HG02840 (cell line): Measurements from ENCODE around the gene UQCC5.

ENCODE experiments used
- ATAC-seq: cut with Tn5 transposase; IDR thresholded peaks from one replicate; pipeline ENCODE4 v1.9.1; 2021; ENCODE audit warnings: mild to moderate bottlenecking, moderate library complexity, moderate number of reproducible peaks; ENCODE audit not compliant: unreplicated experiment, low FRiP score

The UQCC5 gene

DNA sequence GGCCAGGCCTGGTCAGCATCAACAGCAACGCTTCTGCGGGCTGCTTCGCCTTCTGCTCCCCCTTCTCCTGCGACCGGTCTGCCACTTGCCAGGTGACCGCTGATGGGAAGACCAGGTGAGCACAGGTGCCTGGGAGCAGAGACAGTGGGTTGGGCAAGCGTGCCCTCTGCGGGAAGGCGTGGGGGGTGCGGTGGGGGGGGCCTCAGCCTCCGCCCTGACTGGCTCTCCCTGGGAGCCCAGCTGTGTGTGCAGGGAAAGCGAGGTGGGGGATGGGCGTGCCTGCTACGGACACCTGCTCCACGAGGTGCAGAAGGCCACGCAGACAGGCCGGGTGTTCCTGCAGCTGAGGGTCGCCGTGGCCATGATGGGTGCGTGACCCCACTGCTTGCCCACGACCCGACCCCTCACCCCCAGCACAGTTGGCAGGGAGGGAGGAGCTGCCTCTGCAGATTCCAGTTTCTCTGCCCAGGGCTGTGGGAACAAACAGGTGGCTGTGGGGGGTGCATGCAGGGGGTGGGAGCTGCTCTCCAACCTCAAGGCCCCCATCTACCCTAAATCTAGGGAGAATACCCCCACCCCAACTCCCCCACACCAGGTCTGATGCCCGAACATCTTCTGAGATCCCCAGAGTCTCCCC, 32.5 kb upstream of the UQCC5 start:
- no peak for ATAC-seq

DNA sequence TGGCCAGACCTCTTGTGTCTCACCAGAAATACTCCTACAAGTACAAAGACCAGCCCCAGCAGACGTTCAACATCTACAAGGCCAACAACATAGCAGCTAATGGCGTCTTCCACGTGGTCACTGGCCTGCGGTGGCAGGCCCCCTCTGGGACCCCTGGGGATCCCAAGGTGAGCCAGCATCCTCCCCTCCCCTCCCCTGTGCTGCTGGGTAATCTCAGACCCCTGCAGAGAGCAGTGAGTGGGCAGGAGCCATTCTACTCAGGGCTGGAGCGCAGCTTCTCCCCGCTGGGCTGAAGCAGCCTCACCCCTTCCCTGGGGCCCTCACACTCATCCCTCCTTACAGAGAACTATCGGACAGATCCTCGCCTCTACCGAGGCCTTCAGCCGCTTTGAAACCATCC, 31.4 kb upstream of the UQCC5 start:
- ATAC-seq, result no peak

DNA sequence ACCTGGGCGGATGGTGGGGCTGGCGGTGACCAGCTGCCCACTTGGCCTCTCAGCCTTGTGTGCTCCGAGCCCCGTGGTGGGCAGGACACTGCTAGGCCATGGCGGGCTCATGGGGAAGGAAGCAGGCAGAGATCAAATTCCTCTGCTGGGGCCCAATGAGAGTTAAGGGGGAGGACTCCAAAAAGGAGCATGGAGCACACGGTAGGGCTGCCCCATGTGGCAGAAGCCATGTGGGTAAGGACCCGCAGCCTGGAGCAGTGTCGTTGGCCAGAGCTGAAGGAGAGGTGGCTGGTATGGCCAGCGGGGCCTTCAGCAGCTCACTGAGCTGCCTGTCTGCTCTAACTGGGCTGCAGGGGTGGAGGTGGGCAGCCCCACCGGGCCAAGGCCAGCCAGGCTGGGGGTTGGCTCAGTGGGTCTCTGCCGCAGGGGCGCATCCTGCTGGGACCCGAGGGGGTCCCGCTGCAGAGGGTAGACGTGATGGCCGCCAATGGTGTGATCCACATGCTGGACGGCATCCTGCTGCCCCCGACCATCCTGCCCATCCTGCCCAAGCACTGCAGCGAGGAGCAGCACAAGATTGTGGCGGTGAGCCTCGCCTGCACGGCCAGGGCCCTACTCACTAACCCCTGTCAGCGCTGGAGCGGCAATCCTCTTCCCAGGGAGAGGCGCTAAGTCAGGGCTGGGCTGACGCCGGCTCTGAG, 30.0 kb upstream of the UQCC5 start:
- no peak for ATAC-seq

DNA sequence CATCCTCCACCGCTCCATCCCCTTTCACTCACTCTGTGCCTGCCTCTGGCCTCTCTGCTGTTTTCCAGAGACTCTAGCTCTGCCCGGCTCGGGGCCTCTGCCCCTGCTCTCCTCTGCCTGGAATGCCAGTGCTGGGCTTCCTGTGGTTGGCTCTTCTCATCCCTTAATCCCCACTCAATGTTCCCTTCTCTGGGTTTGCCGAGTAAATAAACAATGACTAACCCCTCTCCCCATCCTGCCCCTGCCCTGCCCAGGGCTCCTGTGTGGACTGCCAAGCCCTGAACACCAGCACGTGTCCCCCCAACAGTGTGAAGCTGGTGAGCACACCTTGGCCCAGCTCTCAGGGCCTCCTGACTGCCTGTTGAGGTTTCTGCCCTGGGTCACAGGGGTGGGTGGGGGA, 29.0 kb upstream of the UQCC5 start:
- ATAC-seq, result no peak

DNA sequence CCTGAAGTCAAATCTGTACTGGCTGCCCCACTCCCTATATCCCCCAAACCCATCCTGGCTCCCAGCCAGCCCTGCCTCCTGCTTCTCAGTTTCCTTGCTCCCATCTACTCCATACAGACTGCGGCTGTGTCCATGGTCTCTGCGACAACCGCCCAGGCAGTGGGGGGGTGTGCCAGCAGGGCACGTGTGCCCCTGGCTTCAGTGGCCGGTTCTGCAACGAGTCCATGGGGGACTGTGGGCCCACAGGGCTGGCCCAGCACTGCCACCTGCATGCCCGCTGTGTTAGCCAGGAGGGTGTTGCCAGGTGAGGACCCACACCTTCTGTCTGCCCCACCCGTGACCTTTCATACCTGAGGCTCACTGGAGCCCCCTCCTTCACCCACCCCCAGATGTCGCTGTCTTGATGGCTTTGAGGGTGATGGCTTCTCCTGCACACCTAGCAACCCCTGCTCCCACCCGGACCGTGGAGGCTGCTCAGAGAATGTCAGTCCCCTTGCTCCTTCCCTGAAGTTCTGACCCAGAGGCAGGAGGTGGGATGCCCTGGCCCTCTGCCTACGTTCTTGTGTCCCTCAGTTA, 26.6 kb upstream of the UQCC5 start:
- ATAC-seq, result no peak

DNA sequence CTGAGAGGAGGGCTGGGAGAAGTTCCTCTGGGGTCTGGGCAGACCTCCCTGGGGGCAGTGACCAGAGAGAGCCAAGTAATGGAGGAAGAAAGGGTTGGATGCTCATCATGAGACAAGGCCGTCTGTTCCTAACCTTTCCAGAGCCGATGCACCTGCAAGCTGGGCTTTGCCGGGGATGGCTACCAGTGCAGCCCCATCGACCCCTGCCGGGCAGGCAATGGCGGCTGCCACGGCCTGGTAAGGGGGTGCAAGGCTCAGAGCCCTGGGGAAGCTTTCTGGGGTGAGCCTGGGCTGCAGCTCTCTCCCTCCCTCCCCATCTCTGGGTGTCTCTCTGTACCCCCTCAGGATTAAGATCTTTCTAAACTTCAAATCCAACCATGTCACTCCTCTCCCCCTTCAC, 24.9 kb upstream of the UQCC5 start:
- ATAC-seq, result no peak

DNA sequence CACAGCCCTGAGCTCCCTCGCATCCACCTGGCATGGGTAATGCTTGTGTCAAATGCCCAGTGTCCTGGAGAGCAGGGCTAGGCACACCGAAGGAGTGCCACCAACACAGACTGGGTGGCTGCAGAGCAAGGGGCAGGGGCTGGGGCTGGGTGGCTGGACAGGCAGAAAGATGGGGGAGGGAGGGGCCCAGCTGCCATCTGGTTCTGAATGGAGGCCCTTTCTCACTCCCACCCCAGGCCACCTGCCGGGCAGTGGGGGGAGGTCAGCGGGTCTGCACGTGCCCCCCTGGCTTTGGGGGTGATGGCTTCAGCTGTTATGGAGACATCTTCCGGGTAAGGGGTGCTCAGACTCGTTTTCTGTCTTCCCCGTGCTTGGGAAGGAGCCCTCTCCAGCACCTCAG, 24.3 kb upstream of the UQCC5 start:
- no peak for ATAC-seq

DNA sequence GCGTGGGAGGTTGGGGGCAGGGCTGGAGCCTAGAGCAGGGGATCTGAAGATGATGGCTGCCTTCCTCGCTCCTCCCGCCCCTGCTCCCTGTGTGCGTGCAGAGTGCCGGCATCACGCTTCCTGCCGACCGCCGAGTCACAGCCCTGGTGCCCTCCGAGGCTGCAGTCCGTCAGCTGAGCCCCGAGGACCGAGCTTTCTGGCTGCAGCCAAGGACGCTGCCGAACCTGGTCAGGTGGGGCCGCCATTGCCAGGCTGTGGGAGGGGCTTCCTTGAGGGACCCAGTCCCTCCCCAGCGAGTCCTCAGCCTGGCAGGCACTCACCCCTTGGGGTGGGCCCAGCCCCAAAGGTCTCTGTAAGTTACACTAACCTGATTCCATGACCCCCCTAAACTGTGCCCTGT, 23.7 kb upstream of the UQCC5 start:
- no peak for ATAC-seq

DNA sequence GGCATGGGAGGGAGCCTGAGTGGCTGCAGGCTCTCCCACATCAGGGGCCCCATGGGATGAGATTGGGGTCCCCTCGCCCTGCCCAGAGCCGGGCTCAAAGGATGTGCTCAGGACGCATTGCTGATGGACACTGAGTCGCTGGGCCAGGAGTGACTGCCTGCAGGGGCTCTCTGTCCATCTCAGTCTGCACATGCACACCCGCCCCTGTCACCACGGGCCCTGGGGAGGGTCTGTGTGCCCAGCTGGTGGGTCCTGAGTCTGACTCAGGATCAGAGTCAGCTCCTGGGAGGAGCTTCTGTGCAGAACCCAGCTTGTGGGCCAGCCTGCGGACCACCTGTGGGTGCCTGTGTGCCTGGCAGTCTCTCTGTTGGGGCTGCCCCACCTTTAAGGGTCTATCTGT, 23.1 kb upstream of the UQCC5 start:
- ATAC-seq, result no peak

DNA sequence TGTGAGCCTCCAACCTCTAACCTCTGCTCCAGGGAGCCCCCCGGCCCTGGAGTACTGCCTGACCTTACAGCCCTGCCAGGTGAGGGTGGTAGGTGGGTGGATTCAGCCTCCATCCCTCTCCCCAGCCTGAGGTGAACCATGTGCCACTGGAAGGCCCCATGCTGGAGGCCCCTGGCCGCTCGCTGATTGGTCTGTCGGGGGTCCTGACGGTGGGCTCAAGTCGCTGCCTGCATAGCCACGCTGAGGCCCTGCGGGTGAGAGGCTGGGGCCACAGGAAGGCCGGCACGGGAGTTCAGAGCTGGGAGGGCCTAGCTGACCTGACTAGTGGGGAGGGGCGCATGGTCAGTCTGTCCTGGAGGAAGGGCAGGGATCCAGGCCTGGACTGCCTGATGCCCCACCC, 21.8 kb upstream of the UQCC5 start:
- no peak for ATAC-seq

DNA sequence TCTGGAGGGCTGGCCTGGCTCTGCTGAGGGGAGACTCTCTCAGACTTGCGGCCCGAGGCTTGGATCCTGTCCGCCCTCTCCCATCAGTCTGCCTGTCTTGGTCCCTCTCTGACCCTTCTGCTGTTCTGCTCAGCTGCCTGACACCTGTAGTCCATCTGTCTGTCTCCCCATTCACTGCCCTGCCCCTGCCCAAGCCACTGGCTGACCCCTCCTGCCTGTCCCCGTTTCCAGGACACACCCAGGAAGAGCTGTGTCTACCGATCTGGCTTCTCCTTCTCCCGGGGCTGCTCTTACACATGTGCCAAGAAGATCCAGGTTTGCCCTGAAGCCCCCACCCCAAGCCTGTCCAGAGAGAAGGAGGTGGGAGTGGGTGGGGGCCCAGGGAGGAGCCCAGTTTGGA, 21.2 kb upstream of the UQCC5 start:
- ATAC-seq, result no peak

DNA sequence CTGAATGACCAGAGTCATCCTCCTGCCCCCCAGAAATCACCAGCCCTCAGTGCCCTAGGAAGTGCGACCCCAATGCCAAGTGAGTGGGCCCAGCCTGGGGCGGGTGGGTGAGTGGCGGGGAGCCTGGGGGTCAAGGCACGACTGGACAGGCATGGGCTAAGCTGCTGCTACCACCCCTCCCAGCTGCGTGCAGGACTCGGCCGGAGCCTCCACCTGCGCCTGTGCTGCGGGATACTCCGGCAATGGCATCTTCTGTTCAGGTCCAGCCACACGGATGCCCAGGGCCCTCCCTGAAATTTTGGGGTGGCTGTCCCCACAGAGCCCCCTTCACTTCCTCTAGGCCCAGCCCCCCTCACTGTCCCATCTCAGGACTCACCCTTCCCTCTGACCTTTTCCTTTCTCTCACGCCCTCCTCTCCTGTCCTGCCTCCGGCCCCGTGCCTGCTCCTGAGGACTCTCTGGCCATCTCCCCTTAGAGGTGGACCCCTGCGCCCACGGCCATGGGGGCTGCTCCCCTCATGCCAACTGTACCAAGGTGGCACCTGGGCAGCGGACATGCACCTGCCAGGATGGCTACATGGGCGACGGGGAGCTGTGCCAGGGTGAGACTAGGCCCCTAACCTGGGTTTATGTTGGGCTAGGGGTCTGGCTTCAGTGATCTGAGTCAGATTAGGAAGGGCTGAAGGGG, 19.8 kb upstream of the UQCC5 start:
- ATAC-seq, result no peak

DNA sequence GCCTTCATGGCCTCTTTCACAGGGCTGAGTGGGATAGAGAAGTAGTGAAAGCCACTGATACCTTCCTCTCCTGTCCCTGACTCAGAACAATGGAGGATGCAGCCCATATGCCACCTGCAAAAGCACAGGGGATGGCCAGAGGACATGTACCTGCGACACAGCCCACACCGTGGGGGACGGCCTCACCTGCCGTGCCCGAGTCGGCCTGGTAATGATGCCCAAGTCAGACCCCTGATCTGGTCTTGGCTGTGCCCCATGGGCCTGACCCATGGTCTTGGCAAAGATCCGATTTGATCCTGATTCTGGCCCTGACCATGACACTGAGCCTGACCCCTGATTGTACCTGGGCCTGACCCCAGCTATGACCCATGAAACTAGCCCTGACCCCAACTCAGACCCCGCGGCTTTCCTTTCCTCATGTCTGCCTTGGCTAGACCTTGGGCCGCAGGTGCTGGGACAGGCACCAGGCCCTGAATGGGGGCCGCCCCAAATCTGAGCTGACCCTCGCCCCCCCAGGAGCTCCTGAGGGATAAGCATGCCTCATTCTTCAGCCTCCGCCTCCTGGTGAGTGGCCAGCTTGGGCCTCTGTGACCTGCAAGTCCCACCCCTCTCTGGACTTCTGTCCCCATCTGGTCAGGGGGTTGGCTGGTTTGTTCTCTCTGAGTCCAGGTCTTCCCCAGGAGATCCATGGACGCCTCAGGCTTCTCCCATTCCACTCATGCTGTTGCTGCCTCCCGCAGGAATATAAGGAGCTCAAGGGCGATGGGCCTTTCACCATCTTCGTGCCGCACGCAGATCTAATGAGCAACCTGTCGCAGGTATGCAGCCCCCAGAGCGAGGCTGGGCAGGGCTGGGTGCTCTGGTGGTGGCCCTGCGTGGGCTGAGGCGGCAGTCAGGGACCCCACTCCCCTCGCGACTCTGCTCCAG, 18.3 kb upstream of the UQCC5 start:
- ATAC-seq, result no peak

DNA sequence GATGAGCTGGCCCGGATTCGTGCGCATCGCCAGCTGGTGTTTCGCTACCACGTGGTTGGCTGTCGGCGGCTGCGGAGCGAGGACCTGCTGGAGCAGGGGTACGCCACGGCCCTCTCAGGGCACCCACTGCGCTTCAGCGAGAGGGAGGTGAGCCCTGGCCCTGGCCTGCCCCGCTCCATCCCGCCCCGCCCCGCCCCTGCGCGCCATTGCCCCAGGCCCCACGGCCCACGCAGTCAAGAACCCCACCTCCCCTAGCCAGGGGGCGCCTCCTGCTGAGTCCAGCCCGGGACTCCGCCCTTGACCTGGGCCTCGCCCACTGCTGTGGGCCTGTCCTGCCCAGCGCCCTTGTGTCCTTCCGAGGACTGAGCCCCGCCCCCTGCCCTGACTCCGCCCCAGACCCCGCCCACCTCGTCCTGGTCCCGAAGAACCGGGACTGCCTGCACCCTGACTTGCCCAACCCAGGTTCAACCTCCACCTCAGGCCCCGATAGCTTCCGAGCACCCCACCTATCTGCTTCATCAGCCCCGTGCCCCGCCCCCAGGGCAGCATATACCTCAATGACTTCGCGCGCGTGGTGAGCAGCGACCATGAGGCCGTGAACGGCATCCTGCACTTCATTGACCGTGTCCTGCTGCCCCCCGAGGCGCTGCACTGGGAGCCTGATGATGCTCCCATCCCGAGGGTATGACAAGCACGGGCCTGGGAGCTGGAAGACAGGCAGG, 17.5 kb upstream of the UQCC5 start:
- no peak for ATAC-seq

DNA sequence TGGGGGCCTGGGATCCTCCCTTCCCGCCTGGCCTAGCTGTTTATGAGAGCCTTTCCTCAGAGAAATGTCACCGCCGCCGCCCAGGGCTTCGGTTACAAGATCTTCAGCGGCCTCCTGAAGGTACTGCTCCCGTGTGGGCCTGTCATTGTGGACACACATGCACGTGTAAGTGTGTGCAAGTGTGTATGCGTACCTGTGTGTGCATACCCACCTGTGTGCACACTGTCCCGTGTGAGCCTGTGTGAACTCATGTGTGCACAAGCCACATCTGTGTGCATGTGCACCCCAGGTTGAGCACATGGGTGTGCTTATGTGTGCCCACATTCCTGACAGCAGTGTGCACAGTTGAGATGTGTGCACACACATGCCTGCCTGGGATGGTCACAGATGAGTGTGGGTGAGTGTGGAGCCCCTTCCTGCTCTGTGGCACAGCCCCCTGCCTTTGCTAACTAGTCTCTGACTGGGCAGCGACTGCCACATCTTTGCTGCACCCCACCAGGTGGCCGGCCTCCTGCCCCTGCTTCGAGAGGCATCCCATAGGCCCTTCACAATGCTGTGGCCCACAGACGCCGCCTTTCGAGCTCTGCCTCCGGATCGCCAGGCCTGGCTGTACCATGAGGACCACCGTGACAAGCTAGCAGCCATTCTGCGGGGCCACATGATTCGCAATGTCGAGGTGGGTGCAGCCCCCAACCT, 16.8 kb upstream of the UQCC5 start:
- ATAC-seq, result no peak

DNA sequence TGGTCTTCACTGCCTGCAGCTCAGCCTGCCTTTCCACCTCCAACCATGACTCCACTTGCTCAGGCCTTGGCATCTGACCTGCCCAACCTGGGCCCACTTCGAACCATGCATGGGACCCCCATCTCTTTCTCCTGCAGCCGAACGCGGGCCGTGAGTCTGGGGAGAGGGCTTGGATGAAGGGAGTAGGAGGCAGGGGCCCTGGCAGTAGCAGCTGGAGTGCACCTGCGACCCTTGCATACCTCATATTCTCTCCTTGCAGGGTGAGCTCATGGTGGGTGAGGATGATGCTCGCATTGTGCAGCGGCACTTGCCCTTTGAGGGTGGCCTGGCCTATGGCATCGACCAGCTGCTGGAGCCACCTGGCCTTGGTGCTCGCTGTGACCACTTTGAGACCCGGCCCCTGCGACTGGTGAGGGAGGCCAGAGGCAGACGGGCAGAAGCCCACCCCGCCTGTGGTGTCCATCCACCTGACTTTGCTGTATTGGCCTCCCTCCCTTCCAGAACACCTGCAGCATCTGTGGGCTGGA, 16.2 kb upstream of the UQCC5 start:
- ATAC-seq, result no peak

DNA sequence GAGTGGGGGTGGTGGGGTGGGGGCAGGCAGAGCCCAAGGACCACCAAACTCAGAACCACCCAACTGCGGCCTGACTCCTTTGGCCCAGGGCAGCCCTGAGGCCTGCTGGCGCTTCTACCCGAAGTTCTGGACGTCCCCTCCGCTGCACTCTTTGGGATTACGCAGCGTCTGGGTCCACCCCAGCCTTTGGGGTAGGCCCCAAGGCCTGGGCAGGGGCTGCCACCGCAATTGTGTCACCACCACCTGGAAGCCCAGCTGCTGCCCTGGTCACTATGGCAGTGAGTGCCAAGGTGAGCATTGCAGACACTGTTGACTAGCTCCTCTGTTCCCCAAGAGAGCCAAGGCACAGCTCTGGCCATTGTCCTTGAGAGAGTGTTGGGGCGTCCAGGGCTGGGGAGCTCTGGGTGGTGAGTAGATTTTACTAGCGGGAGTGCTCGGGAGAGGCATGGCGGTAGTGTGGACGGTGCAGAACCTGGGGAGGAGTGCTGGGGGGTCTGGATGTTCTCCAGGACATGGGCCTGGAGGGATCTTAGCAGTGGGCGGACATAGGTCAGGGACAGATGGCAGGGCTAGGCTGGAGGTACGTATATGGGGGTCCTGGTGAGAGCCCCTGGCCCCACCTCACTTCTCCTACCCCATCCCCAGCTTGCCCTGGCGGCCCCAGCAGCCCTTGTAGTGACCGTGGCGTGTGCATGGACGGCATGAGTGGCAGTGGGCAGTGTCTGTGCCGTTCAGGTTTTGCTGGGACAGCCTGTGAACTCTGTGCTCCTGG, 15.5 kb upstream of the UQCC5 start:
- no peak for ATAC-seq

DNA sequence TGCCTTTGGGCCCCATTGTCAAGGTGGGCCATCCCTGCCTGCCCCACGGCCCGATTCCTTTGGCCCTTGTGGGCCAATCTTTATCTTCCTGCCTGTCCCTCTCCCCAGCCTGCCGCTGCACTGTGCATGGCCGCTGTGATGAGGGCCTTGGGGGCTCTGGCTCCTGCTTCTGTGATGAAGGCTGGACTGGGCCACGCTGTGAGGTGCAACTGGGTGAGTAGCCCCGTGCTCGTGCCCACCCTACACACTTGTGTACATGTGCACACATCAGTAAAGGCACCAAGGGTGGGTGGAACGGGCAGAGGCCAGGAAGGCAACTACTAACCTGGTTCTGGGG, 14.9 kb upstream of the UQCC5 start:
- no peak for ATAC-seq
